ENCODE results near the gene ENTPD5. TPM values are rescaled to one million over a fixed set of nuclear protein-coding genes. Genes with fewer than 3 reads are reported as not detected.

ENTPD5 gene
- polyA plus RNA-seq, 1 of the 3 experiments (the other 2 are of a cell fraction), result 5.5 TPM

GRCh38 chr14:73949752-73950734 is 69.0 kb downstream of the ENTPD5 start, which contains the start of the genes COQ6 and FAM161B:
COQ6 (plus strand) TSS chr14:73950302; CDS start chr14:73950333, 31 bp downstream.
FAM161B (minus strand) TSS chr14:73950094; CDS start chr14:73950026, 68 bp downstream.
- H3K4me1 ChIP-seq (ENCODE audit: control insufficient read depth in 1 of 2, insufficient read depth in 2 of 2, low read depth in 1 of 2, low read length in 1 of 2), result peaks cover 0 to 6% of the 10 kb centered on the region in 2 experiments; a peak in 2 of 4 replicates
- H3F3A ChIP-seq (replicated peaks; ENCODE audit: insufficient read depth), result peaks cover 6% of the 10 kb centered on the region
- H3K27me3 ChIP-seq (ENCODE audit: insufficient read depth), result no peaks in the 10 kb centered on the region
- peaks cover 9 to 12% of the 10 kb centered on the region in 2 experiments for H3K36me3 ChIP-seq (replicated peaks in 1 of 2; ENCODE audit: control insufficient read depth in 1 of 2, insufficient read depth in 2 of 2, low read length in 1 of 2)
- peak; percentile 95 for TF ChIP-seq GABPA (IDR thresholded peaks at IDR 0.05; ENCODE audit: low read depth)
- TF ChIP-seq YY1 (IDR thresholded peaks at IDR 0.05; ENCODE audit: low read depth), result peak; percentile 90
- TF ChIP-seq ZBTB33 (IDR thresholded peaks at IDR 0.05; ENCODE audit: borderline replicate concordance, low read depth), result peak; percentile 79
- peak; percentile 56 for TF ChIP-seq MAX (IDR thresholded peaks at IDR 0.05; ENCODE audit: low read depth)
- peak; percentile 30; the same call in 1 of the 2 replicates for TF ChIP-seq IRF3 (IDR thresholded peaks at IDR 0.05; ENCODE audit: low read depth, low read length)
- TF ChIP-seq ELF1 (IDR thresholded peaks at IDR 0.05), result peak; percentile 87
- TF ChIP-seq RAD21 (IDR thresholded peaks at IDR 0.05; ENCODE audit: low read length), result no peak
- peak; percentile 66 for TF ChIP-seq NRF1 (IDR thresholded peaks at IDR 0.05; ENCODE audit: low read depth, low read length)
- TF ChIP-seq RFX5 (IDR thresholded peaks at IDR 0.05; ENCODE audit: low read length), result no peak; the same call in none of the 2 replicates
- peak; percentile 52 for TF ChIP-seq PBX3 (IDR thresholded peaks at IDR 0.05)
- TF ChIP-seq MEF2A (IDR thresholded peaks at IDR 0.05; ENCODE audit: borderline replicate concordance, low read depth), result no peak
- TF ChIP-seq CTCF (IDR thresholded peaks at IDR 0.05), result peak; percentile 23
- TF ChIP-seq SIN3A (IDR thresholded peaks at IDR 0.05; ENCODE audit: borderline replicate concordance, low read depth, low read length), result peak; percentile 61
- peak; percentile 69; the same call in 1 of the 2 replicates for TF ChIP-seq TAF1 (IDR thresholded peaks at IDR 0.05; ENCODE audit: borderline replicate concordance, low read depth, low read length)
- peak; percentile 72 for TF ChIP-seq MXI1 (IDR thresholded peaks at IDR 0.05; ENCODE audit: low read depth, low read length)
- 0 out of 2 replicates have a peak, but pooled peaks have one; percentile 5 for TF ChIP-seq TEAD4 (IDR thresholded peaks at IDR 0.05; ENCODE audit: borderline replicate concordance, insufficient read depth)
- peak; percentile 78 for TF ChIP-seq CHD2 (IDR thresholded peaks at IDR 0.05; ENCODE audit: low read length, partially characterized antibody)
- TF ChIP-seq EZH2phosphoT487 (IDR thresholded peaks at IDR 0.05; ENCODE audit: borderline replicate concordance, low read depth), result no peak
- TF ChIP-seq SMC3 (IDR thresholded peaks at IDR 0.05; ENCODE audit: low read depth, low read length), result no peak
- peak within 1 kb of the TSS; percentile 72 to 85 for H3K4me3 ChIP-seq (ENCODE audit: low read depth in 2 of 2, low read length in 1 of 2)
- peak within 1 kb of the TSS; percentile 85 for H3K9ac ChIP-seq
- H3K9me2 ChIP-seq, result no peaks in the 10 kb centered on the region
- ChIA-PET POLR2A (interaction anchor here (0.7 to 1.0 kb wide), 3 partner anchors 20 to 64 kb away, joined by 3 read pairs; partner anchors contain the start of gene ZNF410), CTCF (interaction anchor here (0.7 to 2.1 kb wide), 4 partner anchors 9 to 226 kb away, joined by 3 to 7 read pairs (median 5); no protein-coding TSS in a partner anchor)
- 1% methylated on average over 46 of the region's 70 CpGs for WGBS (ENCODE audit: low lambda C conversion rate)
- peaks cover 34% of the 10 kb centered on the region for H3K79me2 ChIP-seq (ENCODE audit: insufficient read depth)
- peak within 1 kb of the TSS; percentile 71 for H2AFZ ChIP-seq (ENCODE audit: low read depth)
- H3K27ac ChIP-seq (ENCODE audit: low read depth in 2 of 2, low read length in 1 of 2), result peak within 1 kb of the TSS; percentile 79 to 90
- DNase-seq, result peak; percentile 92
- H3K4me2 ChIP-seq, result peak within 1 kb of the TSS; percentile 85
- H4K20me1 ChIP-seq (ENCODE audit: insufficient read depth), result no peaks in the 10 kb centered on the region
- H3K9me3 ChIP-seq, result no peaks in the 10 kb centered on the region
